Testis (tissue), 2 donors: Measurements from ENCODE around the gene JMJD7.

Experiments
- POLR2A ChIP-seq: fragments of 450-650 bp; IDR thresholded peaks from one replicate; pipeline ENCODE4 v1.6.1; 2017; ENCODE audit warnings: antibody characterized with exemption, mild to moderate bottlenecking, moderate library complexity
- TF ChIP-seq, protein P1 (sequence below), 3 experiments: fragments of 450-650 bp in 2 of 3; fragments of 200-600 bp in 1 of 3; sonication (generic) in 1 of 3; IDR thresholded peaks; one replicate each; pipeline ENCODE4 v1.5.1; 2016 to 2019; ENCODE audit warnings: antibody characterized with exemption in 3 of 3, mild to moderate bottlenecking in 2 of 3, moderate library complexity in 1 of 3

DNA sequence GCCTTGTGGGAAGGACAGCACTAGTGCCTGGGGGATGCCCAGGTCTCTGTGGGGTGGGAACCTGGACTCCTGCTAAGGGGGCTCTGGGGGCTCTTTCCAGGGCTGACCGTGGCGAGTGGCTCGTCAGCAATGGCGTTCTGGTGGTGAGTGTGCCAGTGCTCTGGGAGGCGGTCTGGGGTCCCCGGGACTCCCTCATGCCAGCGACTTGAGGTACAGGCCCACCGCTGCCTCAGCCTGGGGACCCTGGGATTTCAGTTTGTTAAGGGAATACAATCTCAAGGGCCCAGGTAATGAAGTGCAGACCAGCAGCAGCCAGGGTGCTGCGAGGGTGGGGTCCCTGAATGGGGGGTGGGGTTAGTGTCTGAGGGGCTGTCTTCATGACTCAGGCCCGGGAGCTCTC, 13.2 kb downstream of the JMJD7 start:
- TF ChIP-seq, protein P1, sequence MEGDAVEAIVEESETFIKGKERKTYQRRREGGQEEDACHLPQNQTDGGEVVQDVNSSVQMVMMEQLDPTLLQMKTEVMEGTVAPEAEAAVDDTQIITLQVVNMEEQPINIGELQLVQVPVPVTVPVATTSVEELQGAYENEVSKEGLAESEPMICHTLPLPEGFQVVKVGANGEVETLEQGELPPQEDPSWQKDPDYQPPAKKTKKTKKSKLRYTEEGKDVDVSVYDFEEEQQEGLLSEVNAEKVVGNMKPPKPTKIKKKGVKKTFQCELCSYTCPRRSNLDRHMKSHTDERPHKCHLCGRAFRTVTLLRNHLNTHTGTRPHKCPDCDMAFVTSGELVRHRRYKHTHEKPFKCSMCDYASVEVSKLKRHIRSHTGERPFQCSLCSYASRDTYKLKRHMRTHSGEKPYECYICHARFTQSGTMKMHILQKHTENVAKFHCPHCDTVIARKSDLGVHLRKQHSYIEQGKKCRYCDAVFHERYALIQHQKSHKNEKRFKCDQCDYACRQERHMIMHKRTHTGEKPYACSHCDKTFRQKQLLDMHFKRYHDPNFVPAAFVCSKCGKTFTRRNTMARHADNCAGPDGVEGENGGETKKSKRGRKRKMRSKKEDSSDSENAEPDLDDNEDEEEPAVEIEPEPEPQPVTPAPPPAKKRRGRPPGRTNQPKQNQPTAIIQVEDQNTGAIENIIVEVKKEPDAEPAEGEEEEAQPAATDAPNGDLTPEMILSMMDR (IDR thresholded peaks at IDR 0.05) = no peak
- no peak for TF ChIP-seq POLR2A
